CD4-positive, alpha-beta T cell treated with Interleukin-10 for 1 hour (primary cell): ENCODE measurements around the gene SMARCA2.
"Not testable (repeated sequence)": the region's sequence is repeated elsewhere in the genome, so short reads cannot be mapped to it uniquely, and the experiment has no call there.

Experiments used
- DNase-seq: peaks from one replicate; pipeline ENCODE4 v3.0.0-alpha.2; 2020

Gene SMARCA2

DNA sequence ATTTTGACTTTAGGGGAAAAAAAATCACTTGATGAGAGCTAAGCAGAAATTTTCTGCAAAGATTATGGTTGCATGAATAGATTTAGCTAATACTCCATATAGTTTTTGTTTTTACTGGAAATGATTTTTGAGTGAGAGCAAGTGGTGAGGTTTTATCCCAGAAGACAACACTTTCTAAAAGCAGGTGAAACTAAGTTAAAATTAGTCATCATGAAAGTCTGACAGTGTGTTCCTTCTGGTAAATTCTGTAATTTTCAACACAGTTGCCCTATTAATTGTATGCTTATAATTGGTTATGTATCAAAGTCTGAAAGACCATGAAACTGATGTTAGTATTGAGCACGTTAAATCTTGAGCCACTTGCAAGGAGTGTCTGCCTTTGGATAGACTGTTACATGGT lies 91.5 kb downstream of the SMARCA2 start:
- no peak for DNase-seq

DNA sequence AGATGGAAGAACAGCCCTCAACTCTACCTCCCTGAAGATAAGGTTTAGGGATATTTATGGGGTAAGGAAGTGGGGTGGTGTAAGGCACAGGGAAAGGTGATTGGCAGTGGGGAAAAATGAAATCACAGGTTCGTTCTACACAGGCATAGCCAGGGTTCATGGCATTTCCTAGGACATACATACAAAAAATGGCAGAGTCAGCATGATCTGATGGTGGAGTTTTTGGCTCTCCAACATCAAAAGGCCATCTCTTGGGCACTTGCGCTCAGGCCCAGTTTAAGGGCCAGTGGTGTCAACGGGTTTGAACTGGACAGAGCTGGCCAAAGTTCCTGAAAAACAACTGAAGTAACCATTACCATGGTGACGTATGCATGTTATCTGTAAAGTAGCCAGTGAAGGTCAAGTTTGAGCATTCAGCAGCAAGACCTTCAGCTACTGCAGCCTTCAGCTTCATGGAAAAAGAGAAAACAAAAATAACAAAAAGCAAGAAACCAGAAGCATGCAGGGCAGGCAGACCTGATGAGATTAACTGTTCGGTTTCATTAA lies 92.8 kb downstream of the SMARCA2 start:
- DNase-seq: no peak

DNA sequence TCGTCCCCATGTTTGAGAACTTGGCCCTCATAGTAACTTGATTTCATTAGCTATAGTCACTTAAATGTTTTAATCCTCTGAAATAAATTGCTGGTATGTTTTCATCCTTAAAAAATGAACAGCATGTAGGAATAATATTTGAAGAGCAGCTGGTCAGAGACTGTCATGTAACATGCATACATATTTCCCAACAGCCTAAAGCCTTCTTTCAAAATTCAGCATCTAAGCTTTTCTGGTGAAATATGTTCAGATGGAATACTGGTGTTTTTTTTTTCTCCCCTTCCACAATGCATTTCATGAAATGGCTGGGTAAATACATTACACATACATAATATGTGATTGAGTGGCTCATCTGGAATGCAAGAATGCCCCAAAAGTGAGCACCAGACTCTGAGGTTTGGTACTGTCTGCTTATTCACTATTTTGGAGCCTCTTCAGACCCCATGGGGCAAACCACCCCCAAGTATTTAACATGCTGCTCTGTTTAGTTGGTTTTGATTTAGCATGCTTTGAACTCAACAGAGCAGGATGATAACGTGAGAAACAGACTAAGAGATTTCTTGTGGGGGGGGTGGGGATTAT lies 94.0 kb downstream of the SMARCA2 start:
- no peak for DNase-seq

DNA sequence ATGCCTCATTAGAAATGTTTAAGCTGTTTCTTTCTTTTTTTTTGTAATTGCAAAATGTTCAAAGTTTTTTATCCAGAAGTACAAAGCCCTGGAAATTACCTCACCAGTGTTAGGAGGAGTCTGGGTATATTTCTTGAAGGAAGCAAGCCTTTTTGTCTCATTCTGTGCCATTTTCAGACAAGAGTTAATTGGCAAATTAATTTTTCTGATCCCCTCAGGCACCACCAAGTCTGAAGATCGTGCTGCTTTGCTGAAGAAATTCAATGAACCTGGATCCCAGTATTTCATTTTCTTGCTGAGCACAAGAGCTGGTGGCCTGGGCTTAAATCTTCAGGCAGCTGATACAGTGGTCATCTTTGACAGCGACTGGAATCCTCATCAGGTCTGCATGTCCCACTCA lies 94.9 kb downstream of the SMARCA2 start:
- DNase-seq: no peak

DNA sequence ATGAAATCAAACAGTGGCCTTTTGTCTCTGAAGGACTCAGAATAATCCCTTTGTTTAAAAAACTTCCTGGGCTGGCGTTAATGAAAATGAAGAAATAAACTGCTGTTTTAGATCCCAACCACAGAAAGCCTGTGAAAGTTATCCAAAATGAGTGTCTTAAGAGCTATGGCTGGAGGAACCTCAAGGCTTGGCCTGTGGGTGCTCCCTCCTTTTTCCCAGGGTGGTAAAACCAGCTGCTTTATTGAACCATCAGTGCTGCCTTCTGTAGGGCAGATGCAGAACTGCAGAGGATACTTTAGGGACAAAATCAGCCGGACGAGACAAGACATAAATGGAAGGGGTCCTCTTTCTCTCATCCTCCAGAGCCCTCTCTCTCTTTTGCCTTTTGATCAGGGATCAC lies 100.9 kb downstream of the SMARCA2 start:
- no peak for DNase-seq

DNA sequence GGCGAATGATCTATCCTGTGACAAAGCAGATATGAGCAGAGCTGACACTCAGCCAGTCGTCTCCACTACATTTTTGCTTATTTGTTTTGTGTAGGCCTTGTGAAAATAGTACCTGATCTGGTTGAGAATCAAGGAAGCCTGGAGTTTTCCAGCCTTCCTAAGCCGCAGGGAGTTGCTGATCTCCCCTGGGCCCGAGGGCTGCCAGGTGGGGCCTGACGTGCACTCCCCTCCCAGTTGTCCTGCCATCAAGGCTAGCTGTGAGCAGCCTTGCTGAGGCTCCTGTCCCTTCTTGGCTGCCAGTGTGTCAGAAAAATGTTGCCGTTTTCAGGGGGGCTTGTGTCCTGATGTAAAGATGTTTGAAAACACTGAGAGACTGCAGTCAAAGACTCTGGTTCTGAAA lies 102.4 kb downstream of the SMARCA2 start:
- no peak for DNase-seq

DNA sequence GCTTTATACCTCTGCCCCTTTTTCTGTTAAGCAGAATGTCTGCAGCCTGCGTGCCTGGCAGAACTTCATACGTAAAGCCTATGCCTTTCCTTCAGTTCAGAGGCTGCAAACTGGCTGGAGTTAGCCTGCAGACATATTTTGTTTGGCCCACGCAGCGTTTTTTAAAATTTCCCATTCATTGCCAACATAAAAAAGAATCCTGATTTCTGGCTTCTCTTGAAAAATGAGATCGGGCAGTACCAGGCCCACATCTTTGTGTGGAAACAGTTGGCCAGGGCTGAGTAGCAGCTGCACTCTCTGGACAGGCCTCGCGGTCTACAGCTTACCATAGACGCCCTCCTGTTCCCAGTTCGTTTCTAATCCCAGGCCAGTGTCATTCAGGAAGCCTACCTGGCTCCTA lies 104.4 kb downstream of the SMARCA2 start:
- DNase-seq: no peak

DNA sequence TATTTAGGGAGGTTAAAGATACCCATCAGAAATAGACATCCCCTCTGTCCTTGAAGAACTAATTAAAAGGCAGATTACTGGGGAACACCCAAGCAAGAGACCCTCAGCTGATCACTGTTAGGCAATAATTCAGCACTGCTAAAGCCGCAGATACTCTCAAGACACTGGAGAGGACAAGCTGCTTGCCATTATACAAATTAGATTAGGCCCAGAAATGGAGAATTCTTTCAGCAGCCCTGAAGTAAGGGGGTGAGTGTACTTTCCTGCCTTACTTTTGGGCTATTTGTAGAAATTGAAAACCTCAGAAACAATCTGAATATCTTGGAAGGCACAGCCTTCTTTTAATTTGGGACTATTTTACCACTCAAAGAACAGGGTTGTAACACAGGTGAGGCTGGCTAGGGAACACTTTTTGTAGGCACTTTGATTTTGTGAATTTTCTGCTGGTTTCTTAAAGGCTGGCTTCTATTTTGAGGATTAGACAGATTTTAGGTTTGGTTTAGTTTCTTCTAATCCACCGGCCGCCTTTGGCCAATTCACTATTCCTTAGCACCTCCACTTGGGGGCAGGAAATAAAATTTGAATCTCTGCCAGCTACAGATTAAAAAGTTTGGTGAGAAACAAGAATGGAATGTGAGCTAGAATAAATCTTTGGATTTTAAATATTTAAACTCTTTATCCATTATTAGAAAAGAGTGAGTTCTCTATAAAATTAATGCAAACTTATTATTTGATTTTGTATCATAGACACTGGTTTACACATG lies 106.0 kb downstream of the SMARCA2 start:
- DNase-seq: no peak

DNA sequence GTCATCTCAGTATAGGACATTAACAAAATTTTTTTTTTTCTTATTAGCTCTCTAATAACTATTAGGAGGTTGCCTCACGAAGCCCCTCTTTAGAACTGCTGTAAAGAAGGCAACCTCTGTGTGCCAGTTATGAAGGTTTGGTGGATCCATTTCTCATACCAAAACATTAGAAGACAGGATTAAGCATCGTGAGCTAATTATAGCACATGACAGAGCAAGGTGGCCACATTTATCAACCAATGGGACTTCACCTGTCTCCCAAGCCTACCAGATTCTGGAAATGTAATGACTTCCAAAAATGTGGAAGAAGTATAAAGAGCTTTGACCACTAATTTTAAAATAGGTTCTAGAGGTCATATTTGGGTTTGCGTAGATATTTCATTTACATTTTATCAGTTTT lies 107.2 kb downstream of the SMARCA2 start:
- DNase-seq: no peak

DNA sequence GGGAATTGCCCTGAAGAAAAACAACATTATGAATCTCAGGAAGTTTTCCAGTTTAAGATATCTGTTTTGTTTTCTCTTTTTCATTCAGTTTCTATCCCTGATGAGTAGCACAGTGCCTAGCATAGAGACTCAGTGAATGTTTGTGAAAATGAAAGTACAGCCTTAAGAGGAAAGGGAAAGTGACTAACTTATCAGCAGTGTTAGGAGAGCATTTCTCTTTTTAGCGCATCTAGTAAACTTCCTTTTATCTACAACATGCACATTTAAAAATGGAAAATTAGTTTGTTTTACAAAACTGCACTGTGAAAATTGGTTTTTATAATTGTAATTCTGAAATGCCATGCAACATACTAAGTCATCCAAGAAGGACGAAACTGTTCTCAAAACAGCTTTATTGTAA lies 110.8 kb downstream of the SMARCA2 start:
- DNase-seq: peak; percentile 29

DNA sequence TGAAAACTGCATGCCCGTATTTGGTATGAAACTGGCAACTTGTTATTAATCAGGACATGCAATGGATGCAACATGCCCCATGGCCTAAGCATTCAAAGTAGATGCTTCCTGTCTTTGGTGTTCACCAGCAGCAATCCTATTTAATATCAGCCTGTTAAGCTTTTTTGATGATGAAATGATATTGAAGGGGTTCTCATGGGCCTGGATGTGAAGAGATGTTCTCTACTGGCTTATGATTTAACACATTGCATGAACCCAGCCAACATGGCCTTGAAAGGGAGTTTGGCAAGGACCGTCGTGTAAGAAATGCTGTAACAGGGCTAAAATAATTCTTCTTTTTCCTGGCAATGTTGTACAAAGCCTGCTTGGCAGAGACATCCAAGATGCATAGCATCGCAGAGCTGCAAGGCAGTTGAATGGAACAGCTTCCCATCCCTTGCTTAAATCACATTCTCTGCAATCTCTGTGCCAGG lies 111.2 kb downstream of the SMARCA2 start:
- no peak for DNase-seq

DNA sequence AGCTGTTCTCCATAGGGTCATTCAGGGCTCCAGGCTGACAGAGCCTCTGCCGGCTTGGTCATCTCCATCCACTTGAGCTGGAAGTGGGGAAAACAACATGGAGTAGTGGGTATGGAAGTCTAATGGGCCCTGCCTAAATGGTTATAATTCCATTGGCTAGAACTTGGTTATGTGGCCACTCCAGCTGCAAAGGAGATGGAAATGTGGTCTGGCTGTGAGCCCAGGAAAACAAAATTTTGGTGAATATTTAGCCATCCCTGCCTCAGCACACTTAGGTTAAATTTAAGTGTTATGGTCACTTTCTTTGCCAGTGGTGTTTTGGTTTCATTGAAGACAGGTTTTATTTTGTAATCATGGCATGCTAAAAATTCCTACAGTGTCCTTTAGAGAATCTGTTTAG lies 112.3 kb downstream of the SMARCA2 start:
- no peak for DNase-seq

DNA sequence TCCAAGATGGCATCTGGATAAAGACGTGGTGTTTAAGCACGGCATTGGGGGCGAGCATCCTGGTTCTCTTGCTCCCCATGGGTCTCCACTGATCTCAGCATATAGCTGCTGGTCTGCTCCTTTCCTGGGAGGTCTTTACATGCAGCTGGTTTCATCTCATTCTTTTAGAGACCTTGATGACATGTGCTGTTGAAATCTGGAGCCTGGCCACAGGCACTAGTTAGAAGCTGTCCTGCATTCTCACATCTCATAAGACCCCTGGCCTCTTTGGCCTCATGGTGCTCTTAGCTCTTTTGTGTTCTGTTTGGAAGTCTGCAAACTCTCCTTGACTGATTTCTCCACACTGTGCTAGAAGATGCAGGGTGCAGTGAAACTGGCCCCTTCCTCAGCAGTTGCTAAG lies 113.0 kb downstream of the SMARCA2 start:
- DNase-seq: no peak

DNA sequence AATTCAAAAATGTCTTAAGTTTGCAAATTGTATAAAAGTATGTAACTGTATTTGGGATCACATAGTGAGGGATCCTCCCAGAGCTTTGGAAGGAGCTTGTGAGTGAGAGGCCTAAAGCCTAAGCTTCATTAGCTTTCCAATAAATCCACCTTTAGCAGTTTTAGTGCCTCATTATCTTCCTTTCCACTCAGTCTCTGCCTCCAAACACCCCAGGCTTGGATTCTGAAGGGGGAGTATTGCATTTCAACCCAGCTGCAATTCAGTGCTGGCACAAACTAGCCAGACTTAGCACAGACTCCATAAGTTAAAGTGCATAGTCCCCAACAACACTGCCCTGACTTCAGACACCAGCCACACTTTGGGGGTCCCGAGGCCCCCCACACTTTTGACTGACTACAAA lies 113.5 kb downstream of the SMARCA2 start:
- DNase-seq: no peak

DNA sequence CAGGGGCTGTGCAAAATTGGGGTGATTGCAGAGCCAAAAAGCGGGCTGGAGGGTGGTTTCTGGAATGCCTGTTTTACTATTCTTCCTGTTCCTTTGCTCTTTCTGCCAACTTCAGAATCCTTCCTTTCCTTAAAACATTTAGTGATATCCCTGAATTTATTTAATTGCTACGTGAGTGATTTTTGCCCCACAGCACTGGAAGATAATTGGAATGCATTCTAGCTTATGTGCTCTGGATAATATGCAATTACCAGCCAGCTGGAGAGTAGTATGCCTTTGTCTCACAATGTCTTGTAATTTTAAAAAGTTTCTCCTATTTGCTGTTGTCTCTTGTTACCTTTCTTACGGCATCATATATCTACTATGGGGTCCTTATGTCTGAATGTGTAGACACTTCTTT lies 115.8 kb downstream of the SMARCA2 start:
- no peak for DNase-seq

DNA sequence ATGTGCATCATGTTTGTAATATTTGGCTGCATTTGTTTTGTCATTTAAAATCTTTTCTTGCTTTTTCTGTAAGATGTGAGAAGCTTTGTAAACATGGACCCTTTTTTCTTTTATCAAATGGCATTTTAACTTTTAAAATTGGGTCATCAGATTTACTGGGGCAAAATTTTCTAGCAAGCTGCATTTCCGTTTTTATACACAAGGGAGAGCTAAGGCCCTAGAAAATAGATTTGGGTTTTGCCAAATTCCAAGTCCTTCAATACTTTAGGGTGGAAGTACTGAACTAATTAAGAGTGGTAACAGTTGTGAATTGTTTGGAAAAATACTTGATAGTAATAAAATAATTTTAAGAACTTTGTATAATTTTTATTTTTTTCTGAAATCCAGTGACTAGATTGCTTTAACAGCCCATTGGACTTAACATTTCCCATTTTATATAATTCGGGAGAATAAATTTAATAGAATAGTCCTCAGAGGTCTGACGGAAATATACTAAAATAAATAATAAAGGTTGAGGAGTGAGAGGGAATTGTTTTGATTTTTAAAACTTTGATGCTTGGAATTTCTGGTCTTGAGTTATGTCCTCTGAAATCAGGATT lies 117.4 kb downstream of the SMARCA2 start:
- DNase-seq: peak; percentile 23

DNA sequence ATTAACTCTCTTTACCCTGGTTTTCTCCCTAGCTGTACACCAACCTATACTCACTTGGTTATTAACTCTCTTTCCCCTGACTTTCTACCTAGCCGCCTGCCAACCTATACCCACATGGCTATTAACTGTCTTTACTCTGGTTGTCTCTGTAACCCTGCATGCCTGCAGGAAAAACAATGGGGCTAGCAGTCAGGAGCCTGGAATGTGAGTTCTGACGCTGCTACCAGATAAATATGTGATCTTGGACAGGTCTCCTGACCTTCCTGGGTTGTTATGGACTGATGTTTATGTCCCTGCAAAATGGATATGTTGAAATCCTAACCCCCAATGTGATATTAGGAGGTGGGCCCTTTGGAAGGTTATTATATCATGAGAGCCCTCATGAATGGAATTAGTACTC lies 119.2 kb downstream of the SMARCA2 start:
- DNase-seq: no peak

DNA sequence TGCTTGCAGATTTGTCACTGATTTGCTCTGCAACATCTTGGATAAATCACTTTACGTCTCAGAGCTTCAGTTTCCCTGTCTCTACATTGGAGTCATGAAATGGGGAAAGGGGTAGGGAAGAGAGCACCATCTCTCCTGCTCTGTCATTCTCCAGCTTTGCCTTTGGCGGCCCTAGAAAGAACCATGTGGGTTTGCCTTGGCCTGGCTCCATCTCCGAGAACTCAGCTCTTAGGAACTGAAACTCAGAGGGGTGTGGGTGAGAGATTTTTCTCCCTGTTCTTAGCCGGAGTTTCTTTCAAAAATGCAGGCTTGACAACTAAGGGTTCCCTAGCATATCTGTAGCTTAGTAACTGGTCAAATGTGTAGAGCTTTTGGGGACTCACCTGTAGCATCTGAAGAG lies 123.5 kb downstream of the SMARCA2 start:
- DNase-seq: no peak

DNA sequence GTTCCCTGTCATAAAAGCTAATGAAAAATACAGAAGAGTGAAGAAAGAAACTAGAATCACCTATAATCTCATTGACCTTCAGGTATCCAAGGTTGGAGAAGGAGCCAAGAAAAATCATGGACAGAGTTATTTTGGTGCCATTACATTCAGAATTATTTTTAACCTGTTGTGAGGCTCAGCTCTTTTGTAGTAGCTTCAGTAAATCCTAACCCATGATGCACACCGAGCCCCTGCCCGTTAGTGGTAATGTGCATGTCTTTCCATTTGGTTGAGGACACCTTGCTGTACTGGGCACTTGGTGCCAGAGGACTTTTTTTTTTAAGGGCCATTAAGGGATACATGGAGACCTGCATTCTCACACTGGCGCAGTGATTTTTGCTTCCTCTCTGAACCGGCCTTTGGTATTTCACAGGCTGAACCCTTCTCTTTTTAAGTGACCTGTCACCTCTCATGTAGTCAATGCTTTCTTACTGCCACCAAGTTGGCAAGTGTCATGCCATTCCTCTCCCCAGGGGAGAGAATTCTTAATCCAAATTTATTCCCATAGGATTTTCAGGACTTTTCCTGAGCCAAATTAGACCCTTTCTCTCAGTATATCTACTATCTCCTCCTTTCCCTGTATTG lies 125.6 kb downstream of the SMARCA2 start:
- no peak for DNase-seq

DNA sequence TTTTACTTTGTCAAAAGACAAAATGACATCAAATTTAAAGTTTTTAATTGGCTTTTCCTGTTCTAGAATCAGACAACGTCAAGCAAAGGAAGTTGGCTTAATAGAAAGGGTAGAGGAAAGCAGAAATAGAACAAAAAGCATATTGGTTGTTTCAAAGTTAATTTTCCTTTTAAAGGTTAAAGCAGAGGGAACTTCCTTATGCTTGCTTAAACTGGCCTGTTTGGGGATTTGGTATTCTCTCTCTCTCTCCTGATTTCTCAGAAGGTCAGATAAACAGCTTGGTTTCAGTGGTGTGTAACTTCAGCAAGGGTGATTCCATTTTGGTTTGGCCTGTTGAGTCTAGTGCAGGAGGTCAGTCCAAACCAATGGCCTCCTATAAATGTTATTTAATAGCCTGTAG lies 127.1 kb downstream of the SMARCA2 start:
- DNase-seq: no peak

DNA sequence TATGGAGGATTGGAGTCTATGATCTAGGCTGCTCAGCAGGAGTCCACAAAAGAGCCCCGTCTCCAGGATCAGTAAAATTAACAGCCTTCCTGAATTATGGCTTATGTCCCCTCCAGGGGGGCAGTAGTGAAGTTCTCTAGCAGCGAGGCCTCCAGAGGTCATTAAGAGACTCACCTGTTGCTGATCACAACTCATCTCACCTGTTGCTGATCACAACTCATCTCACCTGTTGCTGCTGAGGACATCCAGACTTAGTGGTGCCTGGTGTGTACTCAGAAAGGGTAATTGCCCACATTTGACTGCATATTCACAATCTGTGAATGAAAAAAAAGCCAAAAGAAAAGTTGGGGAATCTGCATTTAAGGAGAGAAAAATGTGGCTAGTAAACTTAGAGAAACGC lies 129.5 kb downstream of the SMARCA2 start:
- no peak for DNase-seq

DNA sequence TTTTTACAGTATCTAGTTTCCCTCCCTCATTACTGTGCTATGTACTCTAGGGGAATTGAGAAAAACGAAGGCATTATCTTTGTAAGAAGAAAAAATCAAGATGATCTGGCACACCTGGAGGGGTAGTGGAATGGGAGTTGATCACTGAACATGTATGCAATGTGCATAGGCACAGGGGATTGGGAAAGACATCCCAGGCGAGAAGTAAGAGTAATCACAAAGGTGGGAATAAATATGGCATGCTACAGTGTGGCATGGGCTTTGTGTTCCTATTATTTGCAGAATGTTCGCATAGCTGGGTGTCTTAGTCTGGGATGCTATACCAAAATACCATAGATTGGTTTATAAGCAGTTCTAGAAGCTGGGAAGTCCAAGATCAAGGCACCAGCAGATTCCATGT lies 130.6 kb downstream of the SMARCA2 start:
- DNase-seq: no peak

DNA sequence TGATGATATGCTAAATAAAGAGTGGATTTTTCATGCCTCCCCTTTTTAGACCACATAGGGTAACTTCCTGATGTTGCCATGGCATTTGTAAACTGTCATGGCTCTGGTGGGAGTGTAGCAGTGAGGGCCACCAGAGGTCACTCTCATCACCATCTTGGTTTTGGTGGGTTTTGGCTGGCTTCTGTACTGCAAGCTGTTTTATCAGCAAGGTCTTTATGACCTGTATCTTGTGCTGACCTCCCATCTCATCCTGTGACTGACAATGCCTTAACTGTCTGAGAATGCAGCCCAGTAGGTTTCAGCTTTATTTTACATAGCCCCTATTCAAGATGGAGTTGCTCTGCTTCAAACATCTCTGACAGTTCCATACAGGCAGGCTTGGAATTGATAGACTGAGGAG lies 131.6 kb downstream of the SMARCA2 start:
- DNase-seq: not testable (repeated sequence)

DNA sequence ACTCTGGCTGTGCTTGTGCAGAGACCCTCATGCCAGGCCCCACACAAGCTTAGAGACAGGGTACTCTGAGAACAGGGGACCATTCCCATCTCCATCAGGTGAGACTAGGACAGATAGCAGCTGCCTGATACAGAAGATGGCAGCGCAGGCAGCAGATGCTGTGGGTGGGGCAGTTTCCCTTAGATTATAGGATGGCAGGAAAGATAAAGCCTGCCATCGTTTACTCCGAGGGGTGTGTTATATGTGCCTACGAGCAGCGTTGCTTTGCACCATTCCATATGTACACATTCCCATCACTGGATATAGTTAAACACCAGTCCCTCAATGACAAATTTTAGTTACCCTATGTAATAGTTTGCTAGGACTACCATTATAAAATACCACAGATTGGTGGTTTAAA lies 135.2 kb downstream of the SMARCA2 start:
- DNase-seq: no peak
